Activated naive CD4-positive, alpha-beta T cell treated with anti-CD3 and anti-CD28 coated beads, Interleukin-2, amount 50 U/mL, for 16 hours (primary cell): Measurements from ENCODE around the gene CHST3.
"Not testable (repeated sequence)": the region's sequence is repeated elsewhere in the genome, so short reads cannot be mapped to it uniquely, and the experiment has no call there.

ENCODE experiments used
- DNase-seq: peaks from one replicate; pipeline ENCODE4 v3.0.0-alpha.2; 2020

The CHST3 gene

GRCh38 chr10:71964098-71964742 is at the start of gene CHST3:
Gene CHST3, plus strand, starts transcription at chr10:71964395. Its CDS starts 41,448 bp downstream, at chr10:72005843.
- no peak for DNase-seq

GRCh38 chr10:71916827-71917226 is 47.4 kb upstream of the CHST3 start:
- DNase-seq = no peak

GRCh38 chr10:71918992-71919391 is 45.2 kb upstream of the CHST3 start:
- DNase-seq = no peak

GRCh38 chr10:71919956-71920539 is 44.1 kb upstream of the CHST3 start:
- not testable (repeated sequence) for DNase-seq

GRCh38 chr10:71920540-71921323 is 43.5 kb upstream of the CHST3 start:
- DNase-seq = no peak

- no peak for DNase-seq
These were observed 42.7 kb upstream of the CHST3 start for GRCh38 chr10:71921324-71922027.

- no peak for DNase-seq
These were observed 41.0 kb upstream of the CHST3 start for GRCh38 chr10:71923138-71923692.

- no peak for DNase-seq
These were observed 39.4 kb upstream of the CHST3 start for GRCh38 chr10:71924771-71925170.

- DNase-seq = no peak
These were observed 37.0 kb upstream of the CHST3 start for GRCh38 chr10:71927159-71927558.

GRCh38 chr10:71927776-71928592 is 36.2 kb upstream of the CHST3 start:
- no peak for DNase-seq

GRCh38 chr10:71931295-71931694 is 32.9 kb upstream of the CHST3 start:
- DNase-seq = no peak

- peak; percentile 78 for DNase-seq
These were observed 30.5 kb upstream of the CHST3 start for GRCh38 chr10:71933651-71934050.

GRCh38 chr10:71938211-71938610 is 26.0 kb upstream of the CHST3 start:
- no peak for DNase-seq

- no peak for DNase-seq
These were observed 24.9 kb upstream of the CHST3 start for GRCh38 chr10:71939304-71939703.

- no peak for DNase-seq
These were observed 24.2 kb upstream of the CHST3 start for GRCh38 chr10:71939861-71940474.

- no peak for DNase-seq
These were observed 23.4 kb upstream of the CHST3 start for GRCh38 chr10:71940752-71941151.

GRCh38 chr10:71941318-71941717 is 22.9 kb upstream of the CHST3 start:
- no peak for DNase-seq

GRCh38 chr10:71945819-71946474 is 18.2 kb upstream of the CHST3 start:
- DNase-seq = no peak

GRCh38 chr10:71946700-71947099 is 17.5 kb upstream of the CHST3 start:
- DNase-seq = no peak

GRCh38 chr10:71948496-71949067 is 15.6 kb upstream of the CHST3 start:
- no peak for DNase-seq

- no peak for DNase-seq
These were observed 13.5 kb upstream of the CHST3 start for GRCh38 chr10:71950683-71951082.
